Mononuclear cell (primary cell): ENCODE measurements around the gene DPH7. TPM values are rescaled to one million over a fixed set of nuclear protein-coding genes. Genes with fewer than 3 reads are reported as not detected.
"Not testable (repeated sequence)": the region's sequence is repeated elsewhere in the genome, so short reads cannot be mapped to it uniquely, and the experiment has no call there.

Experiments
- H3K27me3 ChIP-seq: 2 replicates; pipeline ENCODE4 v1.6.0; 2011; ENCODE audit warnings: low read length, control low read depth; ENCODE audit not compliant: insufficient read depth
- H3K4me1 ChIP-seq: 2 replicates; pipeline ENCODE4 v1.5.1; 2011; ENCODE audit warnings: mild to moderate bottlenecking, low read length, control low read depth; ENCODE audit not compliant: insufficient read depth
- H3K4me3 ChIP-seq: 2 replicates; pipeline ENCODE4 v1.5.1; 2011; ENCODE audit warnings: mild to moderate bottlenecking, low read length, moderate library complexity
- H3K9me3 ChIP-seq: 2 replicates; pipeline ENCODE4 v1.5.1; 2011; ENCODE audit warnings: low read depth, mild to moderate bottlenecking, control low read depth, low read length
- total RNA-seq: library from RNA; depleted of rRNA; stranded (reverse); fragments of >200 nt; gene quantifications from one replicate; pipeline ENCODE4 v1.2.3, GENCODE V29; 2012

DPH7 gene
- total RNA-seq, 1 donor, result 17.6 TPM

GRCh38 chr9:137551264-137552021 lies 27.3 kb downstream of the DPH7 start, which contains the start of gene MRPL41:
MRPL41 (plus strand) TSS chr9:137551879; CDS start chr9:137552082, 203 bp downstream.
- Histone ChIP-seq H3K9me3 (no peaks in the 10 kb centered on the region), H3K27me3 (no peaks in the 10 kb centered on the region), H3K4me3 (peak within 1 kb of the TSS; percentile 57), H3K4me1 (peaks cover 22% of the 10 kb centered on the region)

GRCh38 chr9:137550958-137551263 lies 27.8 kb downstream of the DPH7 start:
- H3K9me3 ChIP-seq, H3K27me3 ChIP-seq: not testable (repeated sequence)
- Histone ChIP-seq H3K4me3 (peak overlapping the region; percentile 52), H3K4me1 (peaks cover 22% of the 10 kb centered on the region)

GRCh38 chr9:137550231-137550621 lies 28.5 kb downstream of the DPH7 start, which contains the start of gene PNPLA7:
PNPLA7 (minus strand) TSS chr9:137550402; CDS start chr9:137550197, 205 bp downstream.
- Histone ChIP-seq H3K27me3 (no peaks in the 10 kb centered on the region), H3K4me1 (peaks cover 22% of the 10 kb centered on the region), H3K4me3 (peak within 1 kb of the TSS; percentile 52), H3K9me3 (no peaks in the 10 kb centered on the region)

- H3K27me3 ChIP-seq, result no peaks in the 10 kb centered on the region
- H3K4me1 ChIP-seq, result peaks cover 22% of the 10 kb centered on the region
- H3K4me3 ChIP-seq, result no peak overlapping the region
- no peaks in the 10 kb centered on the region for H3K9me3 ChIP-seq
Measured at GRCh38 chr9:137547687-137548543, 30.8 kb downstream of the DPH7 start.

- H3K27me3 ChIP-seq, result no peaks in the 10 kb centered on the region
- H3K9me3 ChIP-seq, result no peaks in the 10 kb centered on the region
- H3K4me1 ChIP-seq, result peaks cover 12% of the 10 kb centered on the region
- no peak overlapping the region for H3K4me3 ChIP-seq
Measured at GRCh38 chr9:137545123-137545522, 33.6 kb downstream of the DPH7 start.

- Histone ChIP-seq H3K4me3 (no peak overlapping the region), H3K9me3 (no peaks in the 10 kb centered on the region), H3K4me1 (peaks cover 5% of the 10 kb centered on the region), H3K27me3 (no peaks in the 10 kb centered on the region)
Measured at GRCh38 chr9:137544176-137544760, 34.5 kb downstream of the DPH7 start.

- no peaks in the 10 kb centered on the region for H3K9me3 ChIP-seq
- H3K4me3 ChIP-seq, result no peak overlapping the region
- H3K27me3 ChIP-seq, result no peaks in the 10 kb centered on the region
- H3K4me1 ChIP-seq, result no peaks in the 10 kb centered on the region
Measured at GRCh38 chr9:137543237-137543963, 35.3 kb downstream of the DPH7 start.

- Histone ChIP-seq H3K4me3 (no peak overlapping the region), H3K27me3 (no peaks in the 10 kb centered on the region), H3K9me3 (no peaks in the 10 kb centered on the region), H3K4me1 (no peaks in the 10 kb centered on the region)
Measured at GRCh38 chr9:137542486-137542885, 36.2 kb downstream of the DPH7 start.

- Histone ChIP-seq H3K27me3 (no peaks in the 10 kb centered on the region), H3K4me3 (no peak overlapping the region), H3K9me3 (no peaks in the 10 kb centered on the region), H3K4me1 (peaks cover 9% of the 10 kb centered on the region)
Measured at GRCh38 chr9:137540536-137540935, 38.2 kb downstream of the DPH7 start.

- Histone ChIP-seq H3K27me3 (no peaks in the 10 kb centered on the region), H3K9me3 (no peaks in the 10 kb centered on the region), H3K4me1 (peaks cover 15% of the 10 kb centered on the region), H3K4me3 (no peak overlapping the region)
Measured at GRCh38 chr9:137538058-137538457, 40.7 kb downstream of the DPH7 start.

- not testable (repeated sequence) for H3K9me3 ChIP-seq, H3K27me3 ChIP-seq, H3K4me3 ChIP-seq
- H3K4me1 ChIP-seq, result peaks cover 15% of the 10 kb centered on the region
Measured at GRCh38 chr9:137536594-137537131, 42.1 kb downstream of the DPH7 start.

GRCh38 chr9:137535120-137535428 lies 43.7 kb downstream of the DPH7 start:
- H3K4me3 ChIP-seq, result no peak overlapping the region
- no peaks in the 10 kb centered on the region for H3K27me3 ChIP-seq
- no peaks in the 10 kb centered on the region for H3K9me3 ChIP-seq
- peaks cover 15% of the 10 kb centered on the region for H3K4me1 ChIP-seq

GRCh38 chr9:137534256-137535119 lies 44.2 kb downstream of the DPH7 start:
- Histone ChIP-seq H3K9me3 (no peaks in the 10 kb centered on the region), H3K27me3 (no peaks in the 10 kb centered on the region), H3K4me3 (no peak overlapping the region), H3K4me1 (peaks cover 15% of the 10 kb centered on the region)

GRCh38 chr9:137532891-137533468 lies 45.7 kb downstream of the DPH7 start:
- not testable (repeated sequence) for H3K4me3 ChIP-seq, H3K27me3 ChIP-seq, H3K9me3 ChIP-seq
- peaks cover 15% of the 10 kb centered on the region for H3K4me1 ChIP-seq
